ENCODE results near the gene FBXO7.

- TF ChIP-seq CTCF (conservative IDR thresholded peaks at IDR 0.05; ENCODE audit: low read depth in 2 of 2), result no peak
- no peak for TF ChIP-seq EZH2 (IDR thresholded peaks at IDR 0.05; ENCODE audit: low read depth, unreplicated experiment)
- TF ChIP-seq POLR2AphosphoS5 (IDR thresholded peaks at IDR 0.05; ENCODE audit: low read depth), result no peak
- no peak for TF ChIP-seq CREB1 (CRISPR knock-in tag; IDR thresholded peaks at IDR 0.05; ENCODE audit: low read depth)
- no peak for TF ChIP-seq JUNB (IDR thresholded peaks at IDR 0.05; ENCODE audit: unreplicated experiment)
- TF ChIP-seq EZH2phosphoT487 (IDR thresholded peaks at IDR 0.05; ENCODE audit: unreplicated experiment), result no peak
Measured at GRCh38 chr22:32492111-32492510, 17.5 kb downstream of the FBXO7 start.
